Neural progenitor cell (in vitro differentiated cells): ENCODE measurements around the gene BDKRB2. TPM values are rescaled to one million over a fixed set of nuclear protein-coding genes. Genes with fewer than 3 reads are reported as not detected.

ENCODE experiments used
- DNase-seq: peaks from one replicate; pipeline ENCODE4 v3.0.0-alpha.2; 2016; ENCODE audit warnings: low spot score
- H2AFZ ChIP-seq: fragments of 200-600 bp; sonication (generic); replicated peaks from 2 replicates; pipeline ENCODE4 v1.6.1; 2016; ENCODE audit warnings: antibody characterized with exemption
- H3F3A ChIP-seq: fragments of 200-600 bp; sonication (generic); 2 replicates; pipeline ENCODE4 v1.6.1; 2016; ENCODE audit warnings: antibody characterized with exemption, low read depth
- H3K27ac ChIP-seq: fragments of 200-600 bp; sonication (generic); 2 replicates; pipeline ENCODE4 v1.5.1; 2016; ENCODE audit warnings: mild to moderate bottlenecking
- H3K27me3 ChIP-seq: fragments of 200-600 bp; sonication (generic); 2 replicates; pipeline ENCODE4 v1.6.1; 2016; ENCODE audit warnings: mild to moderate bottlenecking, moderate library complexity
- H3K36me3 ChIP-seq: fragments of 200-600 bp; sonication (generic); 2 replicates; pipeline ENCODE4 v1.5.1; 2016
- H3K4me1 ChIP-seq: fragments of 200-600 bp; sonication (generic); 2 replicates; pipeline ENCODE4 v1.6.1; 2016; ENCODE audit warnings: mixed run types
- H3K4me2 ChIP-seq: fragments of 200-600 bp; sonication (generic); 2 replicates; pipeline ENCODE4 v1.6.1; 2016
- H3K4me3 ChIP-seq: fragments of 200-600 bp; sonication (generic); 2 replicates; pipeline ENCODE4 v1.5.1; 2016
- H3K79me2 ChIP-seq: fragments of 200-600 bp; sonication (generic); 2 replicates; pipeline ENCODE4 v1.6.1; 2016; ENCODE audit warnings: low read depth
- H3K9ac ChIP-seq: fragments of 200-600 bp; sonication (generic); 2 replicates; pipeline ENCODE4 v1.6.1; 2016
- H3K9me3 ChIP-seq: fragments of 200-600 bp; sonication (generic); 2 replicates; pipeline ENCODE4 v1.5.1; 2016; ENCODE audit warnings: low read depth
- H4K20me1 ChIP-seq: fragments of 200-600 bp; sonication (generic); 2 replicates; pipeline ENCODE4 v1.6.1; 2016; ENCODE audit warnings: low read depth
- H3K27ac Mint-ChIP-seq: 3 replicates; pipeline ENCODE4 v1.8.0; 2021; ENCODE audit warnings: mixed read lengths
- H3K27me3 Mint-ChIP-seq: 2 replicates; pipeline ENCODE4 v1.8.0; 2022; ENCODE audit warnings: low read depth, mild to moderate bottlenecking, inconsistent platforms, moderate library complexity, mixed read lengths; ENCODE audit not compliant: insufficient read depth
- H3K36me3 Mint-ChIP-seq: 3 replicates; pipeline ENCODE4 v1.8.0; 2021; ENCODE audit warnings: mixed read lengths
- H3K4me1 Mint-ChIP-seq: 3 replicates; pipeline ENCODE4 v1.8.0; 2021; ENCODE audit warnings: mixed read lengths
- H3K4me3 Mint-ChIP-seq: 3 replicates; pipeline ENCODE4 v1.8.0; 2021; ENCODE audit warnings: mild to moderate bottlenecking, moderate library complexity, mixed read lengths
- H3K9me3 Mint-ChIP-seq: 3 replicates; pipeline ENCODE4 v1.8.0; 2020; ENCODE audit warnings: mixed read lengths
- EZH2 ChIP-seq: fragments of 200-600 bp; sonication (generic); IDR thresholded peaks from 2 replicates; pipeline ENCODE4 v1.6.1; 2017; ENCODE audit warnings: antibody characterized with exemption, mild to moderate bottlenecking, moderate library complexity
- EZH2phosphoT487 ChIP-seq: fragments of 200-600 bp; sonication (generic); IDR thresholded peaks from 2 replicates; pipeline ENCODE4 v1.6.1; 2017; ENCODE audit warnings: antibody characterized with exemption
- total RNA-seq: library from RNA; depleted of rRNA; stranded (reverse); fragments of >200 nt; gene quantifications from 2 replicates; pipeline ENCODE4 v1.2.3, GENCODE V29; 2015; ENCODE audit warnings: low replicate concordance
- TF ChIP-seq, protein P1 (sequence below): fragments of 200-600 bp; sonication (generic); IDR thresholded peaks from 2 replicates; pipeline ENCODE4 v1.5.1; 2017; ENCODE audit warnings: antibody characterized with exemption, mild to moderate bottlenecking

The BDKRB2 gene
- total RNA-seq, 1 donor from 2014 or later = 0.37 TPM

DNA sequence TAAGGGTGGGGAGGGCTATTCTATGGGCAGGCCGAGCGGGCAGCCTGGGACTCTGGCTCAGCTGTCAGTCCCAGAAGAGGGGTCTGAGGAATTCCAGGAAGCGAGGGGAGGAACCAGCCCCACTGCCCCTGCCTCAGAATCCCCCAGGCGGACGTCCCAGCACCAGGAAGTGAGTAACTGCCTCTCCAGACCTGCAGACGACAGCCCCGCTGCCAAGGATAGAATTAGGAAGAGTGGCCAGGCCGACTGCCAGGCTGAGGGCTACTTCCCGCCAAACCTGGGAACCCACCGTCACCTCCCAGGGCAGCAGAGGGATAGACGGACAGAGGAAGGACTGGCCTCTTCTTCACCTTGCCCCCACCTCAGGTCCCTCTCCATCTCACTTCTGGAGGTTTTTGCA lies 6.7 kb upstream of the BDKRB2 start:
- Histone ChIP-seq H3K36me3 (no peaks in the 10 kb centered on the region), H3K9me3 (no peaks in the 10 kb centered on the region), H3F3A (no peaks in the 10 kb centered on the region), H3K27me3 (peaks cover under 1% of the 10 kb centered on the region), H3K9ac (no peak overlapping the region), H3K4me2 (no peak overlapping the region), H3K79me2 (no peaks in the 10 kb centered on the region), H4K20me1 (no peaks in the 10 kb centered on the region), H3K27ac (no peak overlapping the region), H2AFZ (no peak overlapping the region), H3K4me3 (no peak overlapping the region), H3K4me1 (peaks cover 4% of the 10 kb centered on the region)
- no peaks in the 10 kb centered on the region for H3K9me3 Mint-ChIP-seq
- no peaks in the 10 kb centered on the region for H3K36me3 Mint-ChIP-seq
- H3K27ac Mint-ChIP-seq = no peak overlapping the region
- DNase-seq = no peak
- H3K27me3 Mint-ChIP-seq = peaks cover 5% of the 10 kb centered on the region
- H3K4me1 Mint-ChIP-seq = peaks cover 12% of the 10 kb centered on the region
- no peak for TF ChIP-seq EZH2
- TF ChIP-seq, protein P1, sequence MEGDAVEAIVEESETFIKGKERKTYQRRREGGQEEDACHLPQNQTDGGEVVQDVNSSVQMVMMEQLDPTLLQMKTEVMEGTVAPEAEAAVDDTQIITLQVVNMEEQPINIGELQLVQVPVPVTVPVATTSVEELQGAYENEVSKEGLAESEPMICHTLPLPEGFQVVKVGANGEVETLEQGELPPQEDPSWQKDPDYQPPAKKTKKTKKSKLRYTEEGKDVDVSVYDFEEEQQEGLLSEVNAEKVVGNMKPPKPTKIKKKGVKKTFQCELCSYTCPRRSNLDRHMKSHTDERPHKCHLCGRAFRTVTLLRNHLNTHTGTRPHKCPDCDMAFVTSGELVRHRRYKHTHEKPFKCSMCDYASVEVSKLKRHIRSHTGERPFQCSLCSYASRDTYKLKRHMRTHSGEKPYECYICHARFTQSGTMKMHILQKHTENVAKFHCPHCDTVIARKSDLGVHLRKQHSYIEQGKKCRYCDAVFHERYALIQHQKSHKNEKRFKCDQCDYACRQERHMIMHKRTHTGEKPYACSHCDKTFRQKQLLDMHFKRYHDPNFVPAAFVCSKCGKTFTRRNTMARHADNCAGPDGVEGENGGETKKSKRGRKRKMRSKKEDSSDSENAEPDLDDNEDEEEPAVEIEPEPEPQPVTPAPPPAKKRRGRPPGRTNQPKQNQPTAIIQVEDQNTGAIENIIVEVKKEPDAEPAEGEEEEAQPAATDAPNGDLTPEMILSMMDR = no peak
- TF ChIP-seq EZH2phosphoT487 = no peak
- H3K4me3 Mint-ChIP-seq = no peak overlapping the region

DNA sequence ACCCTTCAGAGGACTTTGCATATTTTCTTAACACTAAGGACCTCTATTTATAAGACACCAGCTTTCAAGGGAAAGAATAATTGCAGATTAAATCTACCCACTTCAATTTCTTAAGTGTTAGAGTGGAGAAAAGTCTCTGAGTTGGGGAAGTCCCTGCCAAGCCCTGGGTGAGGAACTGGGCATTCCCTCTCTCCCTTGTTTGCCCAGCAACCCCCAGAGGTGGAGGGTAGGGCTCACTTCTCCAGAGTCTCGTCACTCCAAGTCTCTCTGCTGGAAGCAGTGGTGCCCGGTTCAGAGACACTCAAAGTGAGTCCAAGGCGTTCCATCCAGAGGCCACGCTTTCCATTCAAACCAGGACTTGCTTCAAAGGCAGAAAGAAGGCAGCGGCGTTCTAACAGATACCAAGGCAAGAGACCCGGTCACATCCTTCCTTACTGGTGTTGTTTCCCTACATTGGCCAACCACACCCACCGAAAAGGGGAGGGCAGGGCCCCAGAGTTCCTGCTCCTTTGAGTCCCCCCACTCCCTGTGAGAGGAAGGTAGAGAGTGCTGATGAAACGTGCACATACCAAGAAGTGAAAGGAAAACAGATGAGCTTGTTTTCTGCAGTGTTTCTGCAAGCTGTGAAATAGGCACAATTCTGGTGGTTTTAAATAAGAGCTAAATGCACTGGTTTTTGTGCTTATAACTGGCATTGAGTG lies 6.1 kb upstream of the BDKRB2 start:
- Mint-ChIP-seq H3K27ac (no peak overlapping the region), H3K4me3 (no peak overlapping the region), H3K4me1 (peaks cover 12% of the 10 kb centered on the region), H3K9me3 (no peaks in the 10 kb centered on the region), H3K36me3 (no peaks in the 10 kb centered on the region), H3K27me3 (peaks cover 8% of the 10 kb centered on the region)
- no peak for DNase-seq
- TF ChIP-seq, protein P1 = no peak
- TF ChIP-seq EZH2phosphoT487 (no peak), EZH2 (no peak)
- no peak overlapping the region for H3K4me3 ChIP-seq
- H3F3A ChIP-seq = no peaks in the 10 kb centered on the region
- no peak overlapping the region for H3K9ac ChIP-seq
- no peaks in the 10 kb centered on the region for H3K36me3 ChIP-seq
- H3K9me3 ChIP-seq = no peaks in the 10 kb centered on the region
- no peaks in the 10 kb centered on the region for H3K4me1 ChIP-seq
- no peak overlapping the region for H3K27ac ChIP-seq
- no peak overlapping the region for H3K4me2 ChIP-seq
- peaks cover 7% of the 10 kb centered on the region for H3K27me3 ChIP-seq
- no peaks in the 10 kb centered on the region for H4K20me1 ChIP-seq
- no peaks in the 10 kb centered on the region for H3K79me2 ChIP-seq
- peak overlapping the region; percentile 46 for H2AFZ ChIP-seq

DNA sequence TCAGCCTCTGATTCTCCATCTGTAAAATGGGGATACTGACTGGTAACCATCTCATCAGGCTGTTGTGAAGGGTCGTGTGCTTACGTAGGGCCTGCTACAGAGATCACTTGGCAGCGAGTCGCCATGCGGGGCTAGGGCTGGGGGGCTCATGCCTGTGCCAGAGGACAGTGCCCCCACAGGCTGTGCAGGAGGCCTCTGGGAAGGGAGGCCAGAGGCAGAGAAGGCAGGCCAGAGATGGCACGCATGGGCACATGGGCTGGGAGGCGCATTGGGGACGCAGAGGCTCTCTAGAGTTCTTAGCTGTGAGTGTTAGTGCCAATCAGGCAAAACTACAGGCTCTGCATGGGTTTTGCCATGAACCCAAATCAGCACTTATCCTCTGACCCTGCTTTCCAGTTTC lies 3.5 kb upstream of the BDKRB2 start:
- Histone ChIP-seq H3K27ac (no peak overlapping the region), H3K4me2 (no peak overlapping the region), H3K36me3 (no peaks in the 10 kb centered on the region), H3K79me2 (no peaks in the 10 kb centered on the region), H2AFZ (no peak overlapping the region), H3K9me3 (no peaks in the 10 kb centered on the region), H3K9ac (no peak overlapping the region), H3F3A (no peaks in the 10 kb centered on the region), H4K20me1 (no peaks in the 10 kb centered on the region), H3K27me3 (peaks cover 30% of the 10 kb centered on the region), H3K4me1 (peaks cover 10% of the 10 kb centered on the region), H3K4me3 (no peak overlapping the region)
- H3K9me3 Mint-ChIP-seq = no peaks in the 10 kb centered on the region
- peaks cover 16% of the 10 kb centered on the region for H3K4me1 Mint-ChIP-seq
- no peak for DNase-seq
- TF ChIP-seq EZH2 (no peak), EZH2phosphoT487 (no peak)
- TF ChIP-seq, protein P1 = no peak
- no peak overlapping the region for H3K27ac Mint-ChIP-seq
- peaks cover 8% of the 10 kb centered on the region for H3K27me3 Mint-ChIP-seq
- H3K4me3 Mint-ChIP-seq = no peak overlapping the region
- H3K36me3 Mint-ChIP-seq = no peaks in the 10 kb centered on the region
